Tibial nerve (tissue), 4 donors: Measurements from ENCODE around the gene MARCKSL1. TPM values are rescaled to one million over a fixed set of nuclear protein-coding genes. Genes with fewer than 3 reads are reported as not detected.
"Not testable (repeated sequence)": the region's sequence is repeated elsewhere in the genome, so short reads cannot be mapped to it uniquely, and the experiment has no call there.

Source experiments
- DNase-seq, 2 donors: peaks; one replicate each; pipeline ENCODE4 v3.0.0-alpha.2; 2019; ENCODE audit warnings: low spot score in 2 of 2
- H3K27ac ChIP-seq, 4 donors: fragments of 200-600 bp; sonication (generic) in 3 of 4; one replicate each; pipeline ENCODE4 v1.5.1; 2017 to 2019; ENCODE audit warnings: mild to moderate bottlenecking in 1 of 4
- H3K27me3 ChIP-seq, 2 donors: fragments of 200-600 bp; sonication (generic) in 1 of 2; one replicate each; pipeline versions ENCODE4 v1.5.1 to v1.6.0; 2017 to 2019
- H3K36me3 ChIP-seq, 3 donors: fragments of 200-600 bp; sonication (generic); one replicate each; pipeline ENCODE4 v1.5.1; 2018 to 2019
- H3K4me1 ChIP-seq, 4 donors: fragments of 200-600 bp; sonication (generic) in 3 of 4; one replicate each; pipeline ENCODE4 v1.5.1; 2017 to 2019
- H3K4me3 ChIP-seq, 4 donors: fragments of 200-600 bp; sonication (generic) in 3 of 4; one replicate each; pipeline ENCODE4 v1.5.1; 2017 to 2019; ENCODE audit warnings: mild to moderate bottlenecking in 1 of 4, moderate library complexity in 1 of 4
- H3K9me3 ChIP-seq, 4 donors: fragments of 200-600 bp; sonication (generic) in 3 of 4; one replicate each; pipeline ENCODE4 v1.5.1; 2017 to 2019
- EP300 ChIP-seq, 2 donors: sonication (generic); formaldehyde crosslinking; IDR thresholded peaks; one replicate each; pipeline ENCODE4 v1.6.1; 2017; ENCODE audit warnings: antibody characterized with exemption in 2 of 2, mild to moderate bottlenecking in 1 of 2
- POLR2A ChIP-seq, 2 donors: fragments of 450-650 bp; IDR thresholded peaks; one replicate each; pipeline ENCODE4 v1.6.1; 2017; ENCODE audit warnings: antibody characterized with exemption in 2 of 2, mild to moderate bottlenecking in 2 of 2, moderate library complexity in 2 of 2
- WGBS, 2 donors: methylation state at CpG; one replicate each; pipeline ENCODE4 v1.1.5; 2018; 5-methylcytosine and 5-hydroxymethylcytosine counted together
- total RNA-seq, 4 donors: library from RNA; depleted of rRNA; stranded (reverse); fragments of >200 nt; gene quantifications; one replicate each; pipeline ENCODE4 v1.1.0, GENCODE V29; 2016
- TF ChIP-seq, protein P1 (sequence below), 5 experiments: fragments of 200-600 bp in 3 of 5; fragments of 450-650 bp in 2 of 5; sonication (generic) in 3 of 5; IDR thresholded peaks; one replicate each; pipeline ENCODE4 v1.5.1; 2016 to 2019; ENCODE audit warnings: antibody characterized with exemption in 5 of 5, mild to moderate bottlenecking in 3 of 5, moderate library complexity in 2 of 5

MARCKSL1 gene
- total RNA-seq, 4 donors from 2014 or later: 42.4 to 61.2 (median 45.0) TPM

DNA sequence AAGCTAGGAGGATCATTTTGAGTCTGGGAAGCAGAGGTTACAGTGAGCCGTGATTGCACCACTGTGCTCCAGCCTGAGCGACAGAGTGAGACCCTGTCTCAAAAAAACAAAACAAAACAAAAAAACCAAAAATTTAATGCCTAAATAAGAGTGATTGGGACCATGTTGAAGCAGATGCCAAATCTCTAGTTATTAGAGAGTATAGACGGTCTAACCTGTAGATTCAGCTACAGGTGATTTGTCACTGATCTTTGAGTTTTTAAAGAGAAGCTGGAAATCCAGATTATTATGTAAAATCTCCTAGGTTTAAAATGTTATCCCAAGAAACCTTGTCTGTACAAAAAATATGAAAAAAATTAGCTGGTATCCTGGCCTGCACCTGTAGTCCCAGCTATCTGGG lies 32.7 kb downstream of the MARCKSL1 start:
- peaks cover 0 to 42% (median 25%) of the 10 kb centered on the region in 3 donors for H3K36me3 ChIP-seq
- peaks cover 0 to 15% (median 2%) of the 10 kb centered on the region in 4 donors for H3K9me3 ChIP-seq
- DNase-seq: no peak
- 95 to 96% methylated on average over 3 of the region's 3 CpGs for WGBS, 2 donors
- no peaks in the 10 kb centered on the region for H3K27me3 ChIP-seq
- no peak overlapping the region for H3K4me3 ChIP-seq
- H3K27ac ChIP-seq: no peak overlapping the region
- TF ChIP-seq POLR2A (IDR thresholded peaks at IDR 0.05): no peak
- no peak for TF ChIP-seq EP300 (IDR thresholded peaks at IDR 0.05)
- TF ChIP-seq, protein P1, sequence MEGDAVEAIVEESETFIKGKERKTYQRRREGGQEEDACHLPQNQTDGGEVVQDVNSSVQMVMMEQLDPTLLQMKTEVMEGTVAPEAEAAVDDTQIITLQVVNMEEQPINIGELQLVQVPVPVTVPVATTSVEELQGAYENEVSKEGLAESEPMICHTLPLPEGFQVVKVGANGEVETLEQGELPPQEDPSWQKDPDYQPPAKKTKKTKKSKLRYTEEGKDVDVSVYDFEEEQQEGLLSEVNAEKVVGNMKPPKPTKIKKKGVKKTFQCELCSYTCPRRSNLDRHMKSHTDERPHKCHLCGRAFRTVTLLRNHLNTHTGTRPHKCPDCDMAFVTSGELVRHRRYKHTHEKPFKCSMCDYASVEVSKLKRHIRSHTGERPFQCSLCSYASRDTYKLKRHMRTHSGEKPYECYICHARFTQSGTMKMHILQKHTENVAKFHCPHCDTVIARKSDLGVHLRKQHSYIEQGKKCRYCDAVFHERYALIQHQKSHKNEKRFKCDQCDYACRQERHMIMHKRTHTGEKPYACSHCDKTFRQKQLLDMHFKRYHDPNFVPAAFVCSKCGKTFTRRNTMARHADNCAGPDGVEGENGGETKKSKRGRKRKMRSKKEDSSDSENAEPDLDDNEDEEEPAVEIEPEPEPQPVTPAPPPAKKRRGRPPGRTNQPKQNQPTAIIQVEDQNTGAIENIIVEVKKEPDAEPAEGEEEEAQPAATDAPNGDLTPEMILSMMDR (IDR thresholded peaks at IDR 0.05): no peak
- H3K4me1 ChIP-seq: no peaks in the 10 kb centered on the region

DNA sequence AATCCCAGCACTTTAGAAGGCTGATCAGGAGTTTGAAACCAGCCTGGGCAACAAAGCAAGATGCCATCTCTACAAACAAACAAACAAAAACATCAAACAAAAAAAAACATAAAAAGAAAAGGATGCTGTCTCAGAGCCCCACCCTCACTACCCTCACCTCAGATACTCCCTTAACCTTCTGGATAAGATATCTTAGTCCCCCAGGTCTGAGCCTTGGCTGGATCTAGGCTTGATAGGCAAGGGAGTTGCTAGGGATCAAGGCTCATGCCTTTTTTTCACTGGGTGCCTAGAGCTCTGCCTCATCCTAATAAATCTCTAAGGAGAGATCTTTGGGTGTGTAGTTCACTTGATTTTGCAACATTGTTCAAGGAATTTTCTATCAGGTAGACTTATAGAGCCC lies 36.7 kb downstream of the MARCKSL1 start:
- Histone ChIP-seq H3K36me3 (peaks cover 0 to 25% (median 19%) of the 10 kb centered on the region in 3 donors), H3K4me3 (no peak overlapping the region), H3K9me3 (no peaks in the 10 kb centered on the region), H3K27ac (no peak overlapping the region), H3K27me3 (no peaks in the 10 kb centered on the region), H3K4me1 (no peaks in the 10 kb centered on the region)
- TF ChIP-seq POLR2A (IDR thresholded peaks at IDR 0.05) (no peak), EP300 (IDR thresholded peaks at IDR 0.05) (no peak)
- TF ChIP-seq, protein P1 (IDR thresholded peaks at IDR 0.05): no peak
- DNase-seq: no peak

DNA sequence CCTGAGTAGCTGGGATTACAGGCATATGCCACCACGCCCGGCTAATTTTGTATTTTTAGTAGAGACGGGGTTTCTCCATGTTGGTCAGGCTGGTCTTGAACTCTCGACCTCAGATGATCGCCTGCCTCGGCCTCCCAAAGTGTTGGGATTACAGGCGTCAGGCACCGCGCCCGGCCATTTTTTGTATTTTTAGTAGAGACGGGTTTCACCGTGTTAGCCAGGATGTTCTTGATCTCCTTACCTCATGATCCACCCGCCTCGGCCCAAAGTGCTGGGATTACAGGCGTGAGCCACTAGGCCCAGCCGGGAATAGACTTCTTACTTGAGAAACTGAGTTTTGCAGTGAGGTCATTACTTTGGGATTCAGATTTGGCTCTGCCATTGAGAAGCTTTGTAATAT lies 37.8 kb downstream of the MARCKSL1 start:
- not testable (repeated sequence) for H3K4me1 ChIP-seq, H3K9me3 ChIP-seq, H3K4me3 ChIP-seq, H3K27ac ChIP-seq, DNase-seq, H3K27me3 ChIP-seq
- peaks cover 0 to 14% (median 11%) of the 10 kb centered on the region in 3 donors for H3K36me3 ChIP-seq
- WGBS, 2 donors: 94 to 96% methylated on average over 16 of the region's 16 CpGs

DNA sequence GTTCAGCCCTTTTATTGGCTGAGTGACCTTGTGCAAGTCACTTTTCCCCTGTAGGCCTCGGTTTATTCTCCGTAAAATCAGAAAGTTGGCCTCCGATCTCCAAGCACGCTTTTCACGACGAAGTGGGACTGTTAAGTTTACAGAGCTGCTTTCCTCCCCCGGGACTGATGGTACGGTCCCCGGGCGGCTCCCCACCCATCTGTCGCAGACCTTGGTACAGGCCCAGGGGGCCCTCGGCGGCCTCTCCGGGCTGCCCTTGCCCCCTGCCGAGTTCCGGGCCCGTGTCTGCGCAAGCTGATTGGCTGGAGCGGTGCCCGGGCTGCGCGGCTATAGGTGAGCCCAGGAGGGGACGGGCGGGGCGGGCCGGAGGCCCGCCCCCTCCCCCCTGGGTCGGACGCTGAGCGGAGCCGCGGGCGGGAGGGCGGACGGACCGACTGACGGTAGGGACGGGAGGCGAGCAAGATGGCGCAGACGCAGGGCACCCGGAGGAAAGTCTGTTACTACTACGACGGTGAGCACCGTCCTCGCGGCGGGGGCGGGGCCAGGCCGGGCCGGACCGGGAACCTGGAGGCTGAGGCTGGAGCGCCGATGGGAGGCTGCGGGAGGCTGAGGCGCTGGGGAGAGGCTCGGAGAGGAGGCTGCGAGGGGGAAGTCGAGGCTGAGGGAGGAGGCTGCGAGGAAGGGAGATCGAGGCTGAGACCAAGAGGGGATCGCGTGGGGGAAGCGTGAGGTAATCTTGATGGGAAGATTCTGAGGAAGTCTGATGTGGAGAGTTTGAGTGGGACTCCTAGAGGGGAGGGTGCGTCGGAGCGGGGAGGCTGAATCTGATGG lies 44.1 kb downstream of the MARCKSL1 start, which contains the start of gene HDAC1:
TSS of gene HDAC1 (plus strand) at position 376 of the 831 bp plus-strand sequence. CDS start at position 463, 87 bp downstream.
- H3K9me3 ChIP-seq: no peaks in the 10 kb centered on the region
- TF ChIP-seq EP300 (IDR thresholded peaks at IDR 0.05): peak in 1 of 2 donors; percentile 73
- peak in 1 of 2 donors; percentile 43 for TF ChIP-seq POLR2A (IDR thresholded peaks at IDR 0.05)
- TF ChIP-seq, protein P1 (IDR thresholded peaks at IDR 0.05): peak in 1 of 5 experiments; percentile 19
- WGBS, 2 donors: 1% methylated on average over 38 to 64 of the region's 67 CpGs
- H3K27me3 ChIP-seq: no peaks in the 10 kb centered on the region
- peaks cover 0 to 11% (median 4%) of the 10 kb centered on the region in 4 donors for H3K4me1 ChIP-seq
- peak within 1 kb of the TSS; percentile 69 to 87 (median 84) for H3K27ac ChIP-seq
- DNase-seq: peak; percentile 82 to 86
- no peaks in the 10 kb centered on the region for H3K36me3 ChIP-seq
- H3K4me3 ChIP-seq: peak within 1 kb of the TSS; percentile 68 to 93 (median 82)

DNA sequence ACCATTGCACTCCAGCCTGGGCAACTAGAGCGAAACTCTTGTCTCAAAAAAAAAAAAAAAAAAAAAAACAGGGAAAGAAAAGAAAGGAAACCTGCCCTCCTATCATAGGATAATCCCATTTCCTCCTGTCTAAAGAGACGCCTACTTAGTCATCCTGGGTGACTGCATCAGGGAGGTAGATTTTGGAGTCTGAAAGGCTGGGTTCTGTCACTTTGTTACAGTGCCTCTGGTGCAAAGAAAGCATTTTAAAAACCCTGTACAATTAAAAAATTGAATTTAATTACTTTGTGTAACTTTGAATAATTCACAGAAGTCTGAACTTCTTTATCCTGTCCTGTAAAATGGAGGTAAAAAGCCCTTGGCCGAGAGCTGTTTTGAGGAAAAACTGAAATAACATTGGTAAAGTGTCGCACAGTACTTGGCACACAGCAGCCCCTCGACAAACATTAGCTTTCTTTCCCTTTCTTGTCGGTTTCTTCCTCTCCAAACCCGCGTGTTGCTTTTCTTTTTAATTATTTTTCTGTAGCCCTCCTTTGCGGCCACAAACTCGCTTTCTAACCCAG lies 44.8 kb downstream of the MARCKSL1 start:
- H3K4me1 ChIP-seq: peaks cover 0 to 11% (median 4%) of the 10 kb centered on the region in 4 donors
- peak overlapping the region; percentile 68 to 93 (median 82) for H3K4me3 ChIP-seq
- 62 to 64% methylated on average over 10 of the region's 10 CpGs for WGBS, 2 donors
- no peak for DNase-seq
- H3K27ac ChIP-seq: peak overlapping the region; percentile 69 to 87 (median 84)
- no peaks in the 10 kb centered on the region for H3K27me3 ChIP-seq
- TF ChIP-seq POLR2A (IDR thresholded peaks at IDR 0.05): no peak
- no peaks in the 10 kb centered on the region for H3K36me3 ChIP-seq
- no peaks in the 10 kb centered on the region for H3K9me3 ChIP-seq

DNA sequence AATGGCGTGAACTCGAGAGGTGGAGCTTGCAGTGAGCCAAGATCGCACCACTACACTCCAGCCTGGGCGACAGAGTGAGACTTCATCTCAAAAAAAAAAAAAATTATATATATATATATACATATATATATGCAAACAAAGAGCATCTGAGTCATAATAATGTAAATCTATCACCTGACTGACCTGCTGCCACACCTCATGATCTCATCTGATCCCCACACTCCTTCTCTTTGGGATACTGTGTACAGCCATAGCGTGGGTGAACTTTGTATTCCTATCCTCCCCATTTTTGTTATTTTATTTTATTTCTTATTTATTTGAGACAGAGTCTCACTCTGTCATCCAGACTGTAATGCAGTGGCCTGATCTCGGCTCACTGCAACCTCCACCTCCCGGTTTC lies 46.8 kb downstream of the MARCKSL1 start:
- H3K27me3 ChIP-seq: no peaks in the 10 kb centered on the region
- H3K4me1 ChIP-seq: peaks cover 0 to 11% (median 4%) of the 10 kb centered on the region in 4 donors
- no peak overlapping the region for H3K4me3 ChIP-seq
- DNase-seq: no peak
- TF ChIP-seq, protein P1 (IDR thresholded peaks at IDR 0.05): no peak
- TF ChIP-seq POLR2A (IDR thresholded peaks at IDR 0.05): no peak
- TF ChIP-seq EP300 (IDR thresholded peaks at IDR 0.05): no peak
- WGBS, 2 donors: 95% methylated on average over 7 of the region's 7 CpGs
- no peaks in the 10 kb centered on the region for H3K9me3 ChIP-seq
- H3K27ac ChIP-seq: no peak overlapping the region
- no peaks in the 10 kb centered on the region for H3K36me3 ChIP-seq
